Measurements from ENCODE around the gene KDSR. TPM values are rescaled to one million over a fixed set of nuclear protein-coding genes. Genes with fewer than 3 reads are reported as not detected.
A peak's percentile ranks its signal among the peaks of the same experiment; 100 is the strongest.

Gene KDSR
- total RNA-seq, 2 experiments from 2014 or later = 72.8 to 77.2 TPM

DNA sequence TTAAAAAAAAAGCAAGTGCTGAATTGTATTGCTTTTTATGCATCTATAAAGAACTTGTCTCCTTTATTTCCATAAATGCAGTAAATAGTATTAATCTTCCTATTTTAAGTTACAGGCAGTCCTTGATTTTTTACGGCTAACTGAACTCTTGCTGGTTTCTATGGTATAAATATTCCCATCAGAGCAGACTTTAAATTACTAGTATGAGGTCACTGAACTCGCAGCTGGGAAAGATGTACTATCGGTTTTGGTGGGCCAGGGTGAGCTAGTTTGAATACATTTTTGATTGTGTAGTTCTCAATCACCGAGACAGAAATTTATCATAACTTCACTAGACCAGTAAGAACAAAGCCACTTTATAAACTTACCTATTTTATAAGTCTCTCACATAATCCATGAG, 20.9 kb upstream of the KDSR start:
- no peak for DNase-seq
- Mint-ChIP-seq H3K36me3 (peaks cover 21% of the 10 kb centered on the region), H3K9me3 (peaks cover 3% of the 10 kb centered on the region), H3K4me1 (ENCODE audit: low read depth) (no peaks in the 10 kb centered on the region), H3K27me3 (no peaks in the 10 kb centered on the region), H3K4me3 (no peak overlapping the region), H3K27ac (no peak overlapping the region)
- intact Hi-C loops (cut with micrococcal nuclease) = no loop called here
- ChIA-PET POLR2A (no interaction called here), CTCF (no interaction called here)

DNA sequence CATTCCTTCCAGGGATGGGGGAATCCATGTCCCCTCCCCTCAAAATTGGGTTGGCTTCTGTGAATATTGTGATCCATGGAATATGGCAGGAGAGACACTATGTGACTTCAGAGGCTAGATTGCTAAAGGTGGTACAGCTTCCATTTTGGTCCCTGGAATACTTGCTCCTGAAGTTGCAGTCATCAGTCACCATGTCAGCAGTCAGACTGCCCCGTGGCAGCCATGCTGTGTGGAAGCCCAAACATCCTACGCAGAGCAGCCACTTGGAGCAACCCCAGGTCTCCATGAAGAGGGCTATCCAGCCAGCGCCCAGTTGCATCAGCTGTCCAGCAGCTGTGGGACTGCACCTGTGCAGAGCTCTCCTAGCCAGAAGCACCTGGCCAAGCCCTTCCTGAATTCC, 15.8 kb upstream of the KDSR start:
- Mint-ChIP-seq H3K9me3 (peaks cover 3% of the 10 kb centered on the region), H3K4me1 (ENCODE audit: low read depth) (peaks cover 18% of the 10 kb centered on the region), H3K27ac (no peak overlapping the region), H3K27me3 (no peaks in the 10 kb centered on the region), H3K36me3 (peaks cover 14% of the 10 kb centered on the region), H3K4me3 (no peak overlapping the region)
- intact Hi-C loops (cut with micrococcal nuclease) = no loop called here
- no peak for DNase-seq
- CTCF ChIA-PET = interaction anchor here (1.6 kb wide), 1 partner anchor 15 kb away, joined by 3 read pairs; no protein-coding TSS in a partner anchor
- POLR2A ChIA-PET = no interaction called here

GRCh38 chr18:63379639-63379962, 12.6 kb upstream of the KDSR start:
- Mint-ChIP-seq H3K4me1 (ENCODE audit: low read depth) (peaks cover 21% of the 10 kb centered on the region), H3K36me3 (peaks cover 11% of the 10 kb centered on the region), H3K27me3 (no peaks in the 10 kb centered on the region), H3K4me3 (no peak overlapping the region), H3K27ac (no peak overlapping the region), H3K9me3 (peaks cover 8% of the 10 kb centered on the region)
- intact Hi-C loops (cut with micrococcal nuclease) = loop anchor here (1.0 to 2.0 kb wide), 4 partner anchors 12 to 47 kb away; partner anchors contain the start of genes KDSR and VPS4B
- DNase-seq = no peak
- ChIA-PET CTCF (no interaction called here), POLR2A (no interaction called here)

- CTCF ChIA-PET = no interaction called here
These were observed 12.1 kb upstream of the KDSR start for GRCh38 chr18:63378919-63379638.

DNA sequence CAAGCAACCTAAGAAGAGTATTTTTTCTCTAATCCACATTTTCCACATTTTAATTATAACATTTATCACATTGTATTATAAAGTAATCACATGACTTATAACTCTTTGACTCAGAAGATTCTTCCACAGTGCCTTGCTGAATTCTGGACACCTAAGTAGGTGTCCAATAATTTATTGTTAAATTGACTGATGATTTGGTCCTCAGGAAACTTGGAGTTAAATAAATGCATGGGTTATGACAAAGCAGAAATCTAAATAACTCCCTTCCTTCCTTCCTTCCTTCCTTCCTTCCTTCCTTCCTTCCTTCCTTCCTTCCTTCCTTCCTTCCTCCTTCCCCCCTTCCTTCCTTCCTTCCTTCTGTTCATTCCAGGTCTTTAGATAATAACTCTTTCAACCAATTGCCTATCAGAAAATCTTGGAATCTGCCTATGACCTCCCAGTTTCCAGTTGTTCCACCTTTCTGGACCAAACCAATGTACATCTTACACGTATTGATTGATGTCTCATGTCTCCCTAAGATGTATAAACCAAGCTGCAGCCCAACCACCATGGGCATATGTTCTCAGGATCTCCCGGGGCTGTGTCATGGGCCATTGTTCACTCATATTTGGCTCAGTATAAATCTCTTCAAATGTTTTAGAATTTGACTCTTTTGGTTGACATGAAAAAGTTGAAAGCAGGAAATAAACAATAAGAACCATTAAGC, 10.4 kb upstream of the KDSR start:
- H3K4me3 Mint-ChIP-seq = no peak overlapping the region
- POLR2A ChIA-PET = interaction anchor here (1.0 kb wide), 1 partner anchor 10 kb away, joined by 3 read pairs; no protein-coding TSS in a partner anchor
- no peak overlapping the region for H3K27ac Mint-ChIP-seq
- no peak for DNase-seq
- H3K4me1 Mint-ChIP-seq (ENCODE audit: low read depth) = peaks cover 21% of the 10 kb centered on the region
- no peaks in the 10 kb centered on the region for H3K27me3 Mint-ChIP-seq
- H3K9me3 Mint-ChIP-seq = peaks cover 5% of the 10 kb centered on the region
- CTCF ChIA-PET = interaction anchor here (1.0 kb wide), 1 partner anchor 63 kb away, joined by 5 read pairs; no protein-coding TSS in a partner anchor
- peaks cover 2% of the 10 kb centered on the region for H3K36me3 Mint-ChIP-seq
- intact Hi-C loops (cut with micrococcal nuclease) = no loop called here

More at GRCh38 chr18:63378919-63379638, 12.1 kb upstream of the KDSR start:
- Mint-ChIP-seq H3K27me3 (no peaks in the 10 kb centered on the region), H3K36me3 (peaks cover 9% of the 10 kb centered on the region), H3K4me1 (ENCODE audit: low read depth) (peaks cover 21% of the 10 kb centered on the region), H3K9me3 (peaks cover 8% of the 10 kb centered on the region), H3K27ac (no peak overlapping the region), H3K4me3 (peak overlapping the region; percentile 23)
- POLR2A ChIA-PET = no interaction called here
- no peak for DNase-seq
- intact Hi-C loops (cut with micrococcal nuclease) = loop anchor here (1.0 to 2.0 kb wide), 4 partner anchors 12 to 48 kb away; partner anchors contain the start of genes KDSR and VPS4B

- Mint-ChIP-seq H3K36me3 (peaks cover 2% of the 10 kb centered on the region), H3K4me1 (ENCODE audit: low read depth) (peaks cover 21% of the 10 kb centered on the region), H3K27me3 (no peaks in the 10 kb centered on the region), H3K9me3 (peaks cover 5% of the 10 kb centered on the region), H3K4me3 (no peak overlapping the region), H3K27ac (no peak overlapping the region)
- no peak for DNase-seq
- ChIA-PET CTCF (no interaction called here), POLR2A (interaction anchor here (1.0 kb wide), 1 partner anchor 10 kb away, joined by 3 read pairs; no protein-coding TSS in a partner anchor)
- intact Hi-C loops (cut with micrococcal nuclease) = no loop called here
These were observed 9.5 kb upstream of the KDSR start for GRCh38 chr18:63376538-63376937.

DNA sequence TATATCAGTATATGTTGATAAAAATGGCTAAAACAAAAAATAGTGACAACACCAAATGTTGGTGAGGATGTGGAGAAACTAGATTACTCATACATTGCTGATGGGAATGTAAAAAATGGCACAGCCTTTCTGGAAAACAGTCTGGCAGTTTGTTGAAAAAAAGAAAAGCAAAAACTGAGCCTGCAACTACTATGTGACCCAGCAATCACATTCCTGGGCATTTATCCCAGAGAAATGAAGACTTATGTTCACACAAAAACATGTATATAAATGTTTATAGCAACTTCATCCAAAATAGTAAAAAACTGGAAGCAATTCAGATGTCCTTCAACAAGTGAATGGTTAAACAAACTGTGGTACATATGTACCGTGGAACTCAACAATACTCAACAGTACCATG, 7.5 kb upstream of the KDSR start:
- Mint-ChIP-seq H3K4me3 (no peak overlapping the region), H3K27ac (no peak overlapping the region), H3K27me3 (no peaks in the 10 kb centered on the region), H3K9me3 (peaks cover 7% of the 10 kb centered on the region), H3K36me3 (peaks cover 2% of the 10 kb centered on the region), H3K4me1 (ENCODE audit: low read depth) (peaks cover 14% of the 10 kb centered on the region)
- no peak for DNase-seq
- intact Hi-C loops (cut with micrococcal nuclease) = no loop called here
- POLR2A ChIA-PET = no interaction called here
- CTCF ChIA-PET = no interaction called here

- Mint-ChIP-seq H3K27me3 (no peaks in the 10 kb centered on the region), H3K36me3 (peaks cover 4% of the 10 kb centered on the region), H3K27ac (no peak overlapping the region), H3K9me3 (peaks cover 16% of the 10 kb centered on the region), H3K4me3 (no peak overlapping the region), H3K4me1 (ENCODE audit: low read depth) (peaks cover 11% of the 10 kb centered on the region)
- intact Hi-C loops (cut with micrococcal nuclease) = no loop called here
- ChIA-PET CTCF (no interaction called here), POLR2A (no interaction called here)
- DNase-seq = no peak
These were observed 6.2 kb upstream of the KDSR start for GRCh38 chr18:63373161-63373560.

GRCh38 chr18:63368611-63369010, 1.6 kb upstream of the KDSR start:
- Mint-ChIP-seq H3K4me1 (ENCODE audit: low read depth) (peaks cover 27% of the 10 kb centered on the region), H3K27me3 (no peaks in the 10 kb centered on the region), H3K27ac (no peak overlapping the region), H3K4me3 (peak overlapping the region; percentile 90), H3K9me3 (peaks cover 16% of the 10 kb centered on the region), H3K36me3 (peaks cover 11% of the 10 kb centered on the region)
- no peak for DNase-seq
- intact Hi-C loops (cut with micrococcal nuclease) = loop anchor here (5.0 to 10.0 kb wide), 3 partner anchors 46 to 846 kb away; partner anchors contain the start of gene ZCCHC2
- ChIA-PET POLR2A (interaction anchor here (1.2 to 1.8 kb wide), 2 partner anchors 9 to 54 kb away, joined by 3 to 9 read pairs; partner anchors contain the start of gene VPS4B), CTCF (interaction anchor here (1.1 to 1.8 kb wide), 2 partner anchors 46 to 70 kb away, joined by 3 to 9 read pairs; no protein-coding TSS in a partner anchor)

DNA sequence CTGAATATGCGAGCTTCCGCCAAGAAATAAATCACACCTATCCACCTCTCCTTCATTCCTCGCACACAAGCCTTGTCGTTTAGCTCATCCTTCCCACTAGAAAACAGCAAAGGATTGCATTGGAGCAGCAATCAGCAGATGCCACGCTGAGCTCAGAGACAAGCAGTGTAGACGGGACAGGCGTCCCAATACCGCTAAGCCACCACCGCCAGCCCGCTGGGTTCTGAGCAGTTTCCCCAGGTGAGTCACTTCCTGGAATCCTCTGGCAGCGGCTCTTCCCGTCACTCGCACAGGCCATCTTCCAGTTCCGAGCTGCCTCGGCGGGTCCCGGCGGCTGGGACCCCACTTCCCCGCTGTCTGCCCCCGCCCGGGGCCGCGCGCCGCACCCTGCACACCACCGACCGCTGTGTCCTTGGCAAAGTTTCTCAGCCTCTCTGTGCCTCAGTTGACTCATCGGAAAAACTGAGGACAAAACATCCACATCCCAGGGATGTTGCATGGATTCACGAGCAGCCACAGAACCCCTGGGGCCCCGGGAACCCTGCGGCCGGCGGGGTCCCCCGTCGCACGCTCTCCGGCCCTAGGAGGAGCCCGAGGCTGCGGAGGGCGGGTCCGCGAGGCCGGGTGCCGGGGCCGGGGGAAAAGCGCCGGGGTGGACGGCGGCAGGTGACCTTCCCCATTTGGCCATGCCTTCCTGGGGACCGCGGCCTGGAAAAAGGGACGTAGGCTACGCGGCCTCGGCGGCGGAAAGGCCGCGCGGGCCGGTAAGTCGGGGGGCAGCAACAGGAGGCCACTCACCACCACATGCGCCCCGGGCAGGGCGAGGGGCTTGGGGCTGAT, 573 bp downstream of the KDSR start:
- intact Hi-C loops (cut with micrococcal nuclease) = loop anchor here (1.0 to 10.0 kb wide), 9 partner anchors 13 to 844 kb away; partner anchors contain the start of genes VPS4B and ZCCHC2
- Mint-ChIP-seq H3K27ac (peak overlapping the region; percentile 76), H3K27me3 (no peaks in the 10 kb centered on the region), H3K4me1 (ENCODE audit: low read depth) (peaks cover 29% of the 10 kb centered on the region), H3K9me3 (peaks cover 16% of the 10 kb centered on the region), H3K4me3 (peak overlapping the region; percentile 90), H3K36me3 (peaks cover 23% of the 10 kb centered on the region)
- ChIA-PET POLR2A (interaction anchor here (0.7 to 1.8 kb wide), 8 partner anchors 10 to 73 kb away, joined by 3 to 13 read pairs (median 4); partner anchors contain the start of gene VPS4B), CTCF (interaction anchor here (0.6 to 2.5 kb wide), 6 partner anchors 26 to 664 kb away, joined by 3 to 23 read pairs (median 6); no protein-coding TSS in a partner anchor)
- peak; percentile 86 for DNase-seq

- ChIA-PET POLR2A (interaction anchor here (0.7 to 1.5 kb wide), 7 partner anchors 10 to 74 kb away, joined by 3 to 13 read pairs (median 3); partner anchors contain the start of gene VPS4B), CTCF (interaction anchor here (0.6 to 2.5 kb wide), 6 partner anchors 25 to 349 kb away, joined by 3 to 23 read pairs (median 4); no protein-coding TSS in a partner anchor)
- Mint-ChIP-seq H3K27me3 (no peaks in the 10 kb centered on the region), H3K4me1 (ENCODE audit: low read depth) (peaks cover 29% of the 10 kb centered on the region), H3K36me3 (peaks cover 23% of the 10 kb centered on the region), H3K9me3 (peaks cover 16% of the 10 kb centered on the region), H3K27ac (peak overlapping the region; percentile 76), H3K4me3 (peak overlapping the region; percentile 90)
- intact Hi-C loops (cut with micrococcal nuclease) = loop anchor here (1.0 to 10.0 kb wide), 7 partner anchors 25 to 844 kb away; partner anchors contain the start of gene ZCCHC2
- peak; percentile 31 for DNase-seq
These were observed 1.2 kb downstream of the KDSR start for GRCh38 chr18:63365876-63366212.

Data from activated CD4-positive, alpha-beta memory T cell treated with anti-CD3 and anti-CD28 coated beads for 36 hours (primary cell).